DMS79 treated with DMSO at 0.1 percent for 48 hours (cell line): Measurements from ENCODE around the gene DAPK3.

Experiments used
- DNase-seq: peaks from one replicate; lab custom pipeline; 2025; lab: John Stamatoyannopoulos, UW

Gene DAPK3

DNA sequence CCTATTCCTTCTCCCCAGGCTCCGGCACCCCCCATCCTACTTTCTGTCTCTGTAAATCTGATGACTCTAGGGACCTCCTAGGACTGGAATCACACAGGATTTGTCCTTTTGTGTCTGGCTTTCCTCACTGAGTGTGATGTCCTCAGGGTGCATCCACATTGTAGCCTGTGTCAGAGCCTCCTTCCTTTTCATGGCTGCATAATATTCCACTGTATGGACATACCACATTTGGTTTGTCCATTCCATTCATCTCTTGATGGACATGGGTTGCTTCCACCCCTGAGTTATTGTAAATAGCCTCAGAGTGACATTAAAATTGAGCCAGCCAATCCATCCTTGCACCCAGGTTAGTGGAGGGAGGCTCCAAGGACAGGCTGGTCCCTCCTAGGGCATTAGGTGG is 60.8 kb downstream of the DAPK3 start:
- no peak for DNase-seq
